Heart right ventricle (tissue), 16 donors: Measurements from ENCODE around the gene RAB12. TPM values are rescaled to one million over a fixed set of nuclear protein-coding genes. Genes with fewer than 3 reads are reported as not detected.

Experiments
- ATAC-seq, 8 donors: fragments of 200-7000 bp; cut with Tn5 transposase; one replicate each; pipeline ENCODE4 v1.9.1; 2020; ENCODE audit warnings: mild to moderate bottlenecking in 8 of 8, moderate library complexity in 8 of 8, moderate number of reproducible peaks in 1 of 8
- DNase-seq, 2 donors: peaks; one replicate each; pipeline ENCODE4 v3.0.0-alpha.2; 2020
- H3K27ac ChIP-seq, 10 donors: fragments of 200-600 bp; sonication (generic) in 2 of 10; one replicate each; pipeline versions ENCODE4 v1.5.0 to v1.8.0; 2020 to 2022; ENCODE audit warnings: mild to moderate bottlenecking in 3 of 10
- H3K27me3 ChIP-seq, 7 donors: fragments of 200-600 bp; one replicate each; pipeline ENCODE4 v1.8.0; 2021 to 2022; ENCODE audit warnings: mild to moderate bottlenecking in 2 of 7
- H3K36me3 ChIP-seq, 9 donors: fragments of 200-600 bp; sonication (generic) in 1 of 9; one replicate each; pipeline versions ENCODE4 v1.5.0 to v1.8.0; 2020 to 2022; ENCODE audit warnings: mild to moderate bottlenecking in 2 of 9
- H3K4me1 ChIP-seq, 9 donors: fragments of 200-600 bp; sonication (generic) in 1 of 9; one replicate each; pipeline versions ENCODE4 v1.5.0 to v1.8.0; 2020 to 2022; ENCODE audit warnings: mild to moderate bottlenecking in 4 of 9
- H3K4me3 ChIP-seq, 10 donors: fragments of 200-600 bp; sonication (generic) in 2 of 10; one replicate each; pipeline versions ENCODE4 v1.5.0 to v1.8.0; 2020 to 2022; ENCODE audit warnings: mild to moderate bottlenecking in 7 of 10, moderate library complexity in 2 of 10
- H3K9me3 ChIP-seq, 11 donors: fragments of 200-600 bp in 10 of 11; sonication (generic) in 2 of 11; one replicate each; pipeline versions ENCODE4 v1.5.0 to v1.8.0; 2013 to 2022; ENCODE audit warnings: mild to moderate bottlenecking in 2 of 11, control low read depth in 1 of 11, moderate library complexity in 1 of 11
- WGBS, 2 donors: extraction: QIAGEN DNeasy Blood & Tissue Kit; methylation state at CpG; one replicate each; pipeline ENCODE4 v1.1.7; 2013; ENCODE audit warnings: inconsistent platforms in 1 of 2; 5-methylcytosine and 5-hydroxymethylcytosine counted together
- intact Hi-C, 10 donors: fragments of 100-400 bp; cut with DNase I; formaldehyde crosslinking; loops; one replicate each; pipeline versions ENCODE4 v1.11.1 to v1.14.2; 2022
- polyA plus RNA-seq, 2 donors: library from polyadenylated mRNA; stranded (reverse); fragments of 200-250 nt; gene quantifications; one replicate each; pipeline ENCODE4 v1.2.3, GENCODE V29; 2013
- total RNA-seq, 10 donors: library from RNA; stranded (reverse); fragmentation: NEBNext Ultra II Directional in 3 of 10; extraction: Animal tissue kit (Norgen Biotek cat#: 25700) in 3 of 10; gene quantifications; one replicate each; pipeline versions ENCODE4 v1.2.1 to v1.2.4, GENCODE V29; 2021 to 2023
- TF ChIP-seq, protein P1 (sequence below), 9 donors: fragments of 200-600 bp; sonication (generic) in 2 of 9; IDR thresholded peaks; one replicate each; pipeline versions ENCODE4 v1.5.0 to v1.8.0; 2021 to 2022; ENCODE audit warnings: antibody characterized with exemption in 9 of 9, mild to moderate bottlenecking in 5 of 9, moderate library complexity in 1 of 9
- donor health status: Arrhythmogenic right ventricular cardiomyopathy.
- donor health status: ischemic (EF 13 %, LVEDD 7.1; RV severe dilation, severe dysfunction).
- donor health status: healthy with polysubstance abuse.
- donor health status: DM: no; HTN: yes; CAD: no.
- donor health status: DM: no; HTN: no; CAD: no.
- donor health status: ischemic (EF 25% LVEDD 6.9; RV normal size, moderate dysfunction).
- donor health status: ischemic (EF 25% LVEDD 5.7; RV mildly dilated, moderate dysfunction).
- donor health status: healthy.
- donor health status: DM: yes; HTN: yes; CAD: no.
- donor health status: Ischemic cardiomyopathy.
- donor health status: ischemic (EF 35%, LVEDD 5.7; RV mildly dilated, moderate dysfunction).
- donor health status: nonischemic (EF 11% LVEDD 7.7; RV severe dilation, severe dysfunction).
- donor health status: DM: yes; HTN: yes; CAD: no.
- donor health status: PGD.
- donor health status: ischemic (EF 29% LVEDD 5.4; RV normal size, mild dysfunction).
- donor health status: nonischemic (EF 23%, LVEDD 6.1; RV moderate dilation, normal function).

Gene RAB12
- total and polyA plus RNA-seq, 12 donors = 40.8 to 121 (median 104) TPM

DNA sequence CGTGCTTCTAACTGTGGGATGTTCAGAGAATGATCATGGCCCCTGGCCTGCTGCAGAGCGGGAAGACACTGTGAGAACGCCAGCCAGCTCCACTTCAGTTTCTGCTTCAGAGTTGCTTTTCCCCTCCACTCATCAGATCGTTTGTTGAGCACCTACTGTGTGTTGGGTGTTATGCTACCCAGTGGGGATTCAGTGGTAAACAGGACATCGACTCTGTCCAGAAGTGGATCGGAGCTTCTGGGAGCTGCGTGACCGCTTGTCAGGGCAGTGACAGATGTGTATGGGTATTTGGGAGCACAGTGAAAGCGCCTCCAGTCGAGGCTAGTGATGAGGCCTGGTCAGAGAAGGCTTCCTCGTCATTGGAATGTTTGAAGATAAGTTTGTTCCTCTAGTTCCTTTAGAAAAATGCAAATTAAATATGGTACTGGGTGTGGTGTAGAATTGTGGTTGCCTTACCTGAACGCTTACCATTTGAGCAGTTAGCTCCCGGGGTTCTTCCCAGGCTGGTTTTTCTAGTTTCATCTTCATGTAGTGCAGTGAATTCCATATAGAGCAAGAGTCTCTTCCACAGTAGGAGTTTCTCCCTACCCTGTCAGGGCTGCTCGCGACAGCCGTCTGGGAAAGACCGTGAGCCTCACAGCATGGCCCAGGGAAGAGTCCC lies 2.8 kb downstream of the RAB12 start:
- TF ChIP-seq, protein P1, sequence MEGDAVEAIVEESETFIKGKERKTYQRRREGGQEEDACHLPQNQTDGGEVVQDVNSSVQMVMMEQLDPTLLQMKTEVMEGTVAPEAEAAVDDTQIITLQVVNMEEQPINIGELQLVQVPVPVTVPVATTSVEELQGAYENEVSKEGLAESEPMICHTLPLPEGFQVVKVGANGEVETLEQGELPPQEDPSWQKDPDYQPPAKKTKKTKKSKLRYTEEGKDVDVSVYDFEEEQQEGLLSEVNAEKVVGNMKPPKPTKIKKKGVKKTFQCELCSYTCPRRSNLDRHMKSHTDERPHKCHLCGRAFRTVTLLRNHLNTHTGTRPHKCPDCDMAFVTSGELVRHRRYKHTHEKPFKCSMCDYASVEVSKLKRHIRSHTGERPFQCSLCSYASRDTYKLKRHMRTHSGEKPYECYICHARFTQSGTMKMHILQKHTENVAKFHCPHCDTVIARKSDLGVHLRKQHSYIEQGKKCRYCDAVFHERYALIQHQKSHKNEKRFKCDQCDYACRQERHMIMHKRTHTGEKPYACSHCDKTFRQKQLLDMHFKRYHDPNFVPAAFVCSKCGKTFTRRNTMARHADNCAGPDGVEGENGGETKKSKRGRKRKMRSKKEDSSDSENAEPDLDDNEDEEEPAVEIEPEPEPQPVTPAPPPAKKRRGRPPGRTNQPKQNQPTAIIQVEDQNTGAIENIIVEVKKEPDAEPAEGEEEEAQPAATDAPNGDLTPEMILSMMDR (IDR thresholded peaks at IDR 0.05) = no peak
- no peak for DNase-seq
- peak overlapping the region in 4 of 10 donors; percentile 88 to 94 (median 92) for H3K4me3 ChIP-seq
- peaks cover 5 to 78% (median 62%) of the 10 kb centered on the region in 9 donors for H3K4me1 ChIP-seq
- no peak for ATAC-seq
- H3K36me3 ChIP-seq = peaks cover 0 to 8% (median 0%) of the 10 kb centered on the region in 9 donors
- no peaks in the 10 kb centered on the region for H3K27me3 ChIP-seq
- WGBS, 2 donors = 90 to 91% methylated on average over 17 of the region's 17 CpGs
- no peaks in the 10 kb centered on the region for H3K9me3 ChIP-seq
- intact Hi-C loops = no loop called here
- H3K27ac ChIP-seq = no peak overlapping the region

DNA sequence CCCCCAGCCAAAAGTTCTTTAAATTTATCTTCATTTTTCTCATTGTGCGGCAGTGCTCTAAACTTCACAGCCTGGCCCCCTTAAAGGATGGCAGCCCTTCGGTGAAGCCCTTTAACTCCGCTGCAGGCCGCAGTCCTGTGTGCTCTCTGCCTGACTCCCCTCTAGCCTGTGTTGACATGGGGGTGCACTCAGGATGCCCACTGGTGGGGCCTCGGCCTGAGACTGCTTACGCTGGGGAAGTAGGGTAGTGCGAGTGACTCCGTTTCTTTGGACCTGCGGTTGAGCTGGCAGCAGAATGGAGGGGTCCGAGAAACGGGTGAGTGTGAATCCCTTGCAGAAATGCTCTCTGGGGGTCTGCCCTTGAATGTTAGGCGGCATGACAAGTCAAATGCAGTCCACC lies 5.6 kb downstream of the RAB12 start:
- TF ChIP-seq, protein P1 (IDR thresholded peaks at IDR 0.05) = no peak
- peaks cover 0 to 10% (median 0%) of the 10 kb centered on the region in 9 donors for H3K36me3 ChIP-seq
- peaks cover 5 to 84% (median 63%) of the 10 kb centered on the region in 9 donors for H3K4me1 ChIP-seq
- 90 to 93% methylated on average over 12 of the region's 12 CpGs for WGBS, 2 donors
- no peaks in the 10 kb centered on the region for H3K9me3 ChIP-seq
- intact Hi-C loops = no loop called here
- no peaks in the 10 kb centered on the region for H3K27me3 ChIP-seq
- ATAC-seq (peak in 2 of 8 donors; percentile 30 to 42), DNase-seq (no peak)
- H3K27ac ChIP-seq = peak overlapping the region in 6 of 10 donors; percentile 49 to 62 (median 56)
- H3K4me3 ChIP-seq = no peak overlapping the region

DNA sequence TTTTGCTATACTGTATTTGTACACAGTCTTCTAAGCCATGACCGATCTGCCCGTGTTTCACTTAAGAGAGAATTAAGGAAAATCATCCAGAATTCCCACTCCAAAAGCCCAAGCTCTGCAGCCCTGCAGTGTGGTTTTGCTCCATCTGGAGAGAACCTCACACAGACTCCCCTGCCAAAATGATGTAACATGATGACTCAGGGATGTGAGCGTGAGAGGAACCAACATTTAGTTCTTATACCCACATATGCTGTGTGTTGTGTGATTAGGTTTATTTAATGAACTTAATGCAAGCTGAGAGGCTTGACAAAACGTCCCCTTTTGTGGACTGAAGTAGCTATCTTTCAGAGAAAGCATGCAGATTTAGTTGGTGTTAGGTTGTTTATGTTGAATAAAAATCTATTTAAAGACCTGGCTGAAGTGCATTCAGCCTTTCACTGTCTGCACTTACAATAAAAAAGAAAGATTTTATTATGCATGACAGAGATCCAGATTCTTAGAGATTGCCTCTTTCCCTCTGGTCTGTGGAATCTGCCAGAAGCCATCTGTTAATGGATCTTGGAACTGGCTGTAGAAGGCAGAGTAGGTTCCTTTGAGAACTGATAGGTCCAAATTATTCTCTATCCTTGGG lies 6.3 kb downstream of the RAB12 start:
- Histone ChIP-seq H3K4me1 (peaks cover 5 to 86% (median 67%) of the 10 kb centered on the region in 9 donors), H3K27ac (peak overlapping the region in 8 of 10 donors; percentile 6 to 62 (median 52))

DNA sequence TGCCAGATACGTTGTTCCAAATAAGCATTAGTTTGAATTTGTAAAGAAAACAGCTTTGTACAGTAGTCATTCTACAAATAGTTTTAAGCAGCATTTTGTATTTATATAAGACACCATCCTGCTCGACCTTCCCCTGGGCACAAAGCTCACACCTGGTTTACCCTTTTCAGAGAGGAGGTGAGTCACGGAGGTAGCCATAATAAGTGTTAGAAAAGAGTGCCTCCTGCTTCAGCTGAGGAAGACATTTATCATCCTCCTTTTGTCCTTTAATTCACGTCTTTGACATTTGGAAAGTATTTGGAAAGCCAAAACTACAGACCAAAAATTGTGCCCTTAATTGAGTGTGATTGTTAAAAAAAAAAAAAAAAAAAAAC lies 6.8 kb downstream of the RAB12 start:
- Histone ChIP-seq H3K9me3 (no peaks in the 10 kb centered on the region), H3K4me3 (no peak overlapping the region), H3K4me1 (peaks cover 5 to 86% (median 67%) of the 10 kb centered on the region in 9 donors), H3K27me3 (no peaks in the 10 kb centered on the region), H3K27ac (peak overlapping the region in 7 of 10 donors; percentile 28 to 62 (median 54)), H3K36me3 (peaks cover 0 to 10% (median 0%) of the 10 kb centered on the region in 9 donors)
- WGBS, 2 donors = 52 to 60% methylated on average over 4 of the region's 4 CpGs
- DNase-seq (no peak), ATAC-seq (no peak)
- TF ChIP-seq, protein P1 (IDR thresholded peaks at IDR 0.05) = no peak
- intact Hi-C loops = no loop called here

More for the DNA sequence above, 6.3 kb downstream of the RAB12 start:
- TF ChIP-seq, protein P1 (IDR thresholded peaks at IDR 0.05) = no peak
- peaks cover 0 to 10% (median 0%) of the 10 kb centered on the region in 9 donors for H3K36me3 ChIP-seq
- H3K9me3 ChIP-seq = no peaks in the 10 kb centered on the region
- ATAC-seq (peak; percentile 60 to 89 (median 84)), DNase-seq (peak in 1 of 2 donors; percentile 51)
- H3K27me3 ChIP-seq = no peaks in the 10 kb centered on the region
- intact Hi-C loops = no loop called here
- WGBS, 2 donors = 34 to 35% methylated on average over 4 of the region's 4 CpGs
- no peak overlapping the region for H3K4me3 ChIP-seq
